Kasumi-1 (cell line): ENCODE results near the gene MITF.
A peak's percentile ranks its signal among the peaks of the same experiment; 100 is the strongest.

ENCODE experiments used
- DNase-seq, 2 experiments: peaks; one replicate each; lab custom pipeline; 2025; lab: John Stamatoyannopoulos, UW

Gene MITF

DNA sequence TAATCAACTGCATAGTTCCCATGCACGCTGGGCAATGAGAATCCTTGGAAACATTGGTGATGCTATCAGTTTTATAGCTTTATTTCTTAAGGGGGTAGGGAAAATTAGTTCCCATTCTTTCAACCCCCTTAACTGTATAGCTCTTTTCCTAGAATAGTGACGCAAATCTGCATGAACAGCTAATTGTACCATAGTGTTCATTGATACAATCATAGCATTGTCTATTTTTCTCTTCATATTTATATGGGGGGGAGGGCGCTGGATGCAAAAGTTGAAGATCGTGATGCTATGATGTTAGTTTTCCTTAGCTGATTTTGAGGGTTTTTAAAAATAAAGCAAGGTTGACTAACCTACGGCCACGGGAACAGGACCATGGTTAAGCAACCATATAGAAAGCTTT lies 227.9 kb downstream of the MITF start:
- no peak for DNase-seq

DNA sequence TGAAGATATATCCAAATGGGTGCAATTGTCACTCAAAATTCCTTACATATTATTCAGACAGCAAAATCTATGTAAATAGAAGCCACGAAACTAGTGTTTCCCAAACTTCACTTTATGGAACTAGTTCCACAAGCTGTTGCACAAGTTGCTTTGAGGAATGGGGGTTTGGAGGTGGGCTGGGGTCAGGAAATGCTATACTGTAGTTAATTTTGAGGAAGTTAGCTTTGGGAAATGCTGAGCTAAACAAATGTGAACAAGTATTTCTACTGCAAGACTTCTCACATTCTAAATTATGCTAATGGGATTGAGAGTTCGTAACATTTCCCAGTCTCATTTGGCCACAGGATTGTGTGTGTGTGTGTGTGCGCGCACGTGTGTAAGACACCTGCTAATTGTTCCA lies 231.6 kb downstream of the MITF start:
- peak; percentile 32 to 40 for DNase-seq

DNA sequence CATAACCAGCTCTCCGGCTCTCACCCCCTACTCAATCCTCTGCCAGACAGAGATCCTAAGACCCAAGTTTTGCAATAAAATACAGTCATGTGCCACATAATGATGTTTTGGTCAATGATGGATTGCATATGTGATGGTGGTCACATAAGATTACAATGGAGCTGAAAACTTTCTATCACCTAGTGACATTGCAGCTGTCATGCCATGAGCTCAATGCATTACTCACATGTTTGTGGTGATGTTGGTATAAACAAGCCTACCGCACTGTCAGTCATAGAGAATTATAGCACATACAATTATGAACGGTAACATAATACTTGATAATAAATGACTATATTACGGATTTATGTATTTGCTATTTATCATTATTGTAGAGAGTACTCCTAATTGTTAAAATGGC lies 233.4 kb downstream of the MITF start:
- DNase-seq = no peak

DNA sequence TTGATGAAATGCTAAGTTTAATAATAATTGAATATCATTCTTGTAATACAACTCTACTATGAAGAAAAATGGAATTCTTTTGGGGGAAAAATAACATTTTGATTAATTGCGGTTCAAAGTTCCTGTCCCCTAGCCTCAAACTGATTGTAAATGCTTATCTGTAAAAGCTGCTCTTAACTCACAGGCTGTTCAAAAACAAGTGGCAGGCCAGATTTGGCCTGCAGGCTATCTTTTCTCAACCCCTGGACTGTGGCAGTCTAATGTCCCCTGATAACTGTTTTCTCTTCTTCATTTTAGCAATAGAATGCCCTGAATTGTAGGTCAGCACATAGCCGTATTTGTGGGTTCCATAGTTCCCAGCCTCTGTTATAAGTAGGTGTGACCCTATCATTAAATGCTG lies 236.8 kb downstream of the MITF start:
- DNase-seq = no peak

DNA sequence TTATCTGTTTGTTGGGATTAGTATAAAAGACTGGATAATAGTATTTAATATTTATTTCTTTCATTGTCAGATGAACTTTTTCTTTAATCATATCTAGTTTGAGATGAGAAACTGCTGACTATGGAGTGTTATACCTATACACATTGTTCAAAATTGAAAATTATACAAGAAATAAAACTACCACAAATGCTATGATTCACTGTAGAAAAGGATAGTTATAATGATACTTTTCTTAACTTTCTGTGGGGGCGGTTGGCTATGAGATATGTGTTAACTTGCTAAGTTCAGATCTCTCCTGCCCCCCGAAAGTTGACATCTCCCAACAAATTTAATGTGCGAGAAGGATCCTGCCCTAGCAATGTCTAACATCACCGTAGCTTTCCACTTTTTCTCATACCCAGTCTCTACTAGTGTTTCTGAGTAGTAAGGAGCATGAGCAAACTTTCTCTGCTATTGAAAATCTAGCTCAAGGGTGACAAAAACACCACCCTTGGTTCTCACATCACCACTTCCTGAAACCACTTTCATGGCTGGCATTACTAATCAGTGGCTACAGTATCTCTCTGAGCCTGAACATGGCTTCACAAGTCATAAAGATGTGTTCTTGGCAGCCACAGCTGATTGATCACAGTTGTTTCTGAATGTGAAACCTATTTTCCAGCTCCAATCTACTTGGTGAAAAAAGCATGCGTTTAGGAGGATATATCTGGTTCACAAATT lies 244.4 kb downstream of the MITF start:
- no peak for DNase-seq

DNA sequence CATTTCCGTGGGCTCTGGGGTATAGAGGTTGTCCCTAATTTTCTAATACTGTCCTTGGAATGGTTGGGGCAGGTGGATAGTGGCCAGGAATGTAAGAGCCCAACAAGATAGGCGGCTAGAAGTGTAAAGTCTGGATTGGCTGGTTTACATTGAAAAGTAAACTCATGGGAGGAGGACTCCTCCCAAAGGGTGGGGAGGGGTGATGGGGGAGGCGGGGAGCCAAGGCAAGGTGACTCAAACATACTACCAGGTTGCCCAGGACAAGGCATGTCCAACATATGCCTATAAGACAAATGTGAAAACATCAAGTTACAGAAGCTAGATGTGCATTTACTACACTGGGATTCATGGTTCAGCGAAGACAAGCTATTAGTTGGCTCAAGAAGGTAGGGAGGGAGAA lies 246.0 kb downstream of the MITF start:
- no peak for DNase-seq

DNA sequence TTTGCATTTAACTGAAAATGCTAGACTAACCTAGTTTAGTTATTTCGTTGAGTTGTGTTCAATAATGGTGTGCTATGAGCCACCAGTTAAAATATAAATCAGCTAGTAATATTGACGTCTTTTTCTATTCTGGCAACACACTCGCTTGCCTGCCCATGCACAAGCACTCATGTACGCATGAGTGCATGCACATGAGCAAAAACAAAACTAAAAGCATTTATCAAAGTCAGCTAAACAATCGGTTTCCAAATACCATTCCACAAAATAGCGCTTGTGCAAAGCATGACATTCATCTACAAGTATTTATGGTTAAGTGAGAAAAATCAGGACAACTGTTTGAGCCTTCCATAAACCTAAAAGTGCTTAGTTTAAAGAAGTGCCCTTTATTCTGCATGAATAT lies 247.2 kb downstream of the MITF start:
- no peak for DNase-seq

DNA sequence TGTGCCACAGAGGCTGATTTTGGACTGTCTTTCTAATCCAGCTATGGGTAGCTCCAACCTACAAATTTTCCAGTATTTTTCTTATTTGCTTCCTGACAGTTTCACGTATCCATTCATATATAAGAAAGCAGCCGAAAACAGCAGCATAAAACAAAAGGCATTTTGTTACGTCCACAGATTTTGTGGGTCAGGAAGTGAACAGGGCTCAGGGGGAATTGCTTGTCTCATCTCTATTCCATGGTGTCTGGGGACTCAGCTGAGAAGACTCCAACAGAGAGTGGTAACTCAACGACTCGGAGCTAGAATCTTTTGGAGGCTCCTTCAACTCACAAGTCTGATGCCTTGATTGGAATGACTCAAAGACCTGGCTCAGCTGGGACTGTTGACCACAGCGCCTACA lies 248.6 kb downstream of the MITF start:
- no peak for DNase-seq

DNA sequence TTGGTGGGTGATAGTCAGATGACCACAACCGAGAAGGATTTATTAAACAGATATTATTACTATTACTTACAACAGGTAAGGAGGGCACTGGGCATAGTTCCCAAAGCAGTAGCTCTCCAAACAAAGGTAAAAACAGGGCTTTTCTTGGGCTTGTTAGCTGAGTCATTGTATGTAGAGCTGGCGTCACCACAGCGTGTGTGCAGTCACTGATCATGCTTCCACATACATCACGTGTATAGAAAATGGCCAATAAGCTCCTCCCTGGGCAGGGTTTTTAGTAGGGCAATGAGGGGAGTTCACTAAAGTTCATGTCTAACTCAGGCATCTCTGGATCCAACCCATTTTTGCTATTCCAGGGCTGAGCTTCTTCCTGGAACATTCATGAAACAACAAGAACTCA lies 254.5 kb downstream of the MITF start:
- DNase-seq = no peak

DNA sequence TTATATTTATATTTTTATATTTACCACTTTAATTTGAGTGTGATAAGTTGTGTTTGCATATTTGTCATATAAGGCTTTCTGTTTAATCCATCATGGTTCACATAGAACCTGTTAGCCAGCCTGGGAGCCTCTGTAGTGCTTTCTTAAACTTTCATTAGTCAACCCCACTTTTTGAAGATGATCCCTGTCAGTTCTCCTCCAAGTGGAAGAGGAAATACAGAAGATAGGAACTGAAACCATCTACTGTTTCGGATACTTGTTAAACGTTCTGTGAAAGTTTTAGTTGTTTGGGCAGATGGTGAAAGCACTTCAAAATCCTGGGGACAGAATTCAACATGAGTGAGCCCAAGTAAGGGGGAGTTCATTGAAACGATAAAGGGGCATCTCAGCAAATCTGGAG lies 255.7 kb downstream of the MITF start:
- DNase-seq = no peak

DNA sequence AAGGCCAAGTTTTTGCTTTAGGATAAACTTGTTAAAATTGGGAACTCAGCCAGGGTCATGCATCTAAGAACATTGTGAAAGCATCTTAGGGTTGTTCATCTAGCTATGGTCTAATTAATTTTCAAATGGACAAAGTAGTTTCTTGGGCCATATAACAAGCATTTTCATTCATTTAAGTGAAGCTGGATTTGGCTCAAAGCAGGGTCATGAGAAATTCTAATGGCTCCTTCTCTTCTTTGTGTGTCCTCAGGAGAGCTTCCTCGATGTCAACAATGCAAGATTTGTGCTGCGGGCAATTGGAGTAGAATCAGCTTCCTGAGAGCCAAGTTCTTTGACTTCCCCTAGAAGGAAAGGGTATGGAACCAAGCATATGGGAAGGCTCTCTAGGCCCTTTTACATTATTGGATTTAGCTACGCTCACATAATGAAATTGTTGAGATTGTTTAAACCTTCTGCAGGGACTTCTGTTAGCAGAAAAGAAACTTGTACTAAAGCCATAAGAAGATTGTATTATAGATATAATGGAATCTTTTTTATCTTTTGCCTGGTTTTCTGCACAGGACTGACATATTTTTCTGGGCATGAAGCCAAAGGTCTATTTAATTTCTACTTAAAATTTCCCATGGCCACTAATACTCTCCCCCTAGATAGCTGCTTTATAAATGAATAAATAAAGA lies 258.5 kb downstream of the MITF start:
- DNase-seq = no peak

DNA sequence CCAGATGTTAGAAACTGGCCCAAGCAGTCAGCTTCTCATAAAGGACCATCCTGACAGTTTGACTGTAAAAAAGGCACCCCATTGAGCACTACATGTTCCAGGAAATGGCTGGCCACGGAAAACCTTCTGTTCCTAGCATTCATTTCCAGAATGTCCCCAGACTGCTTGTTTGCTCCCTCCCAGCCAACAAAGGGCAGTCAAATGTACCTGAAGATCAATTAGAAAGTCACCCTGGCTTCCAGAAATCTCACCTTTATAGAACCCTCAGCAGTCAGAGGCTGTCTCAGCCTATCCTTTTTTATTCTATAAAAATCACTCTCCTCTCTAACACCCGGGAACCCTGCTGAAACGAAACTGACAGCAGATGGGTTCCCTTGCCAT lies 259.5 kb downstream of the MITF start:
- DNase-seq = no peak

DNA sequence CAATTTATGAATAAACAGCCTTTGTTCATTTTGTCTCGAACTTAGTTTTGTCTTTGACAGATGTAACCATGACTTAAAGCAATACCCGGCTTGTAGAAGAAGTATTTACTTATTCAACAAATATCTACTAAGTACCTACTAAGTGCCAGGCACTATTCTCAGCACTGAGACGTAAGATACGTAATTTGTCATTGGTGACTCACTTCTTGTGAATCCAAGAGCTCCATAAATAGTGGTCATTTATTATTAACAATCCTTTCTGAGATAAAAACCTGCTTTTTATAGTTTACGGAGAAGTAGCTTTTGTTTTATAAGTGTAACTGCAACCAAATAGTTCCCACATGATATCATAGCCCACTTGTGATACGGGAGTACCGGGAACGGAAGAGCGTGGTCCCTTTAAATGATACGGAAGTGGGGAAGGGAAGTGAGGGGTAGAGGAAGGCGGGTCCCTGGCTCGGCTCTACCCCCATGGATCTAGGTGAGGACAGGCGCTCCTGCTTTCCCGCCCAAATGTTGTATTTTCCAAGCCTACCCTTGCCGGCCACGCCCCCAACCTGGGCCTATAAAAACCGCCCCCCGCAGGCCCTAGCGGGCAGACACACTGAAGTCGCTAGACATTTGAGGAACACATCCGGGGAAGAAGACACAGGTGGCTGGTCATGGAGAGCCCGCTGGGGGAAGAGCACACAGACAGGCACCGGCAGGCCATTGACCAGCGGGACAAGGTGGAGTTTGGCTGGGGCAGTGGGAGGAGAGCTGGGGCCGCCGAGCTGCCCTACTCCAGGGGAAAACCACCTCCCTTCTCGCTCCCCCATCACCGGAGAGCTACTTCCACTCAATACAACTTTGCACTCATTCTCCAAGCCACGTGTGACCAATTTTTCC lies 260.1 kb downstream of the MITF start, which contains the start of gene SAMMSON:
Gene SAMMSON (plus strand): TSS at position 594 of the 888 bp plus-strand sequence.
- no peak for DNase-seq

DNA sequence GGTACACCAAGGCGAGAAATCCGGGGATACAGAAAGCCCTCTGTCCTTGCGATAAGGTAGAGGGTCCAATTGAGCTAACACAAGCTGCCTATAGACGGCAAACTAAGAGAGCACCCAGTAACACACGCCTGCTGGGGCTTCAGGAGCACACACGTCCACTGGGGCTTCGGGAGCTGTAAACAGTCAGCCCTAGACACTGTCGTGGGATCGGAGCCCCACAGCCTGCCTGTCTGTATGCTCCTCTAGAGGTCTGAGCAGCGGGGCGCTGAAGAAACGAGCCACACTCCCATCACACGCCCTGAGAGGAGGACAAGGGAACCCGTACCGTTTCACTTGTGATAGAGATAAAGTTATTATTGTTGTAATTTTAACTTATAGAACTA lies 260.8 kb downstream of the MITF start:
- no peak for DNase-seq

DNA sequence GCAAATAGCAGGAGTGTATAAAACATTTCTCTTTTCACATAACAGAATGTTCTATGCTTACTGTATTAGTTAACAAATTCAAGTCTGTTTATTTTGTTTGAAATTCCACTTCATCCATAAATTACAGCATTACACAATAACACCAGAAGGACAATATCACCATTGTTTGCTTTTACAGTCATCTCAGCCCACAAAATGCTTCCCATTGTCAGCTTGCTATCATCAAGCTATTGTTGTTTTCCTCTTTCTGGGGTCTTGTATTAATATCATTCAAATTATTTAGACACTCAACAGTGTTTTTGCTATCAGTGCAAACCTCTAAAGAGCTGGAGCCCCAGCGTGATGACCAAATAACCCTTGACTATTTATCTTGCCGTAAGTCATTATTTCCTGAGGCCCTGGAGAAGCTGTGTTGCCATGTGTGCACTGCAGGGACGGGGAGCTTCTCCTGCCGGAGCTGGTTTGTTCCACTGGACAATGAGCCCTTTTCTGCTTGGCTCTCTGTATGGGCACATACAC lies 261.4 kb downstream of the MITF start:
- no peak for DNase-seq

DNA sequence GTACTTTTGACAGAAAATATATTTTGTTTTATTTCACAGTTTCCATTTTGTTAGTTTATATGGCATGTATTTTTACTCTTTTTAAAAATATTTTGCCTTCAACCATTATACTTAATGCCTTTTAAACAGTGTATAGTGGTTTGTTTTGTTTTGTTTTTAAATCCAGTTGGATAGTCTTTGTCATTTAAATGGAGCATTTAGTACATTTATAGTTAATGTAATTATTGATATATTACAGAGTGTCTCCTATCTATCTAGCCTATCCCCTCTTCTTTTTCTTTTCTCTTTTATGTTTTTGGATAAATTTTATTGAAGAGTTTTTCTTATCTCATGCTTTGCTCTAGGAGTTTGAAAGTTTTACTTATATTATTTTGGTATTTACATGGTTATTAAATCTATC lies 263.9 kb downstream of the MITF start:
- DNase-seq = no peak

DNA sequence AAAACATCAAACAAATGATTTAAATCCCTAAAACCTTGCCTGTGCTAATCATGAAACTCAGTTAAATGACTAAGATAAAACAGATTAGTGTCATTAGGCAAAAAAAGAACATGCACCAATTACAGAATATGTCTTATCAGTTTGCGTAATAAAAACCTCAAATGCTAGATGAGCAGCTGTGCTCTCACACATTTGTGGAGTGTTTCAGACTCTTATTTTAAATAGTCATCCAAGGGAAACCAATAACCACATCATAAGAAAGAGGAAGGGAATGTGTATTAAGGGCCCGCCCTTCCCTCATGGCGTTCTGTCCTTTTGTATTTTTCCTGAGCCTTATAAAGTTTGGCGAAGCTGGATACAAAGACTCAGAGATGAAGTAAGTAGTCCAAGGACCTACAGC lies 266.8 kb downstream of the MITF start:
- peak; percentile 44 to 68 for DNase-seq

DNA sequence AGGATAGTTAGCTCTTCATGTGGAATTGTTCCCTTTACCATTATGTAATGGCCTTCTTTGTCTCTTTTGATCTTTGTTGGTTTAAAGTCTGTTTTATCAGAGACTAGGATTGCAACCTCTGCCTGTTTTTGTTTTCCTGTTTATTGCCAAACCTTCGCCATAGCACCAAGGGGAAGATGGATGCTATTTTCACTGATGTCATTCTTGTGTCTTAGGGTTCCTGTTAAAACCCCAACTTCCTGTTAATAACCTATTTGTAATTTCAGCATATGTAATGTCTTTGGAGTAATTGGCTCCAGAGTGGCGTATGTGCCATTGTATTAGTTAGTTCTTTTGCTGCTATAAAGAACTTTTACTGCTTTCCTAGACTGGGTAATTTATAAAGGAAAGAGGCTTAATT lies 271.1 kb downstream of the MITF start:
- no peak for DNase-seq

DNA sequence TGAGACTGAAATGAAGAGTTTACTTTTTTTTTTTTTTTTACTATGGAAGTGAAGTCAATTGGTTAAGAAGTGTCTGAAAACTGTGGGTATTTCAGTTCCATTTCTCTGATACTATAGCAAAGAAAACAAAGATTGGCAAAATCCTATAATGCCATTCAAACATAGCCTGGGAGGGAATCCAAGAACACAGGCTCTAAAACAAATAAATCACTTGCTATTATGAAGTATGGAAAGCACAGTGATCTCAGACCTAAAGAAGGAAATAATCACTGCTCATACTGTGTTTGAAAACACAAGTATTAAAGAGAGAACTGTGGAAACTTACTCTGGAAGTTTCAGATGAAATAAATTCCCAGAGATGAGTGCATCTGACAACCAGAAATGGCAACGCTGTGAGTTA lies 272.3 kb downstream of the MITF start:
- DNase-seq = no peak
